ENCODE data around the gene RIPK3. TPM values are rescaled to one million over a fixed set of nuclear protein-coding genes. Genes with fewer than 3 reads are reported as not detected.

RIPK3 gene
- total RNA-seq, 1 experiment from 2014 or later, result not detected

Other genes with a start within 250 kb of the RIPK3 start
- gene PCK2, start 245.7 kb downstream of the RIPK3 start, total RNA-seq (2014; rRNA removed; shearing (Covaris generic)), result 14.3 and 16.0 TPM in 2 replicates
- 53.4 and 78.4 TPM in 2 replicates for gene DCAF11, start 225.2 kb downstream of the RIPK3 start, total RNA-seq (2014; rRNA removed; shearing (Covaris generic))
- 1.0 and 1.6 TPM in 2 replicates for gene NRL, start 225.0 kb downstream of the RIPK3 start, total RNA-seq (2014; rRNA removed; shearing (Covaris generic))
- gene FITM1, start 209.3 kb downstream of the RIPK3 start, total RNA-seq (2014; rRNA removed; shearing (Covaris generic)), result not detected in 2 replicates
- 584 and 638 TPM in 2 replicates for gene PSME1, start 203.8 kb downstream of the RIPK3 start, total RNA-seq (2014; rRNA removed; shearing (Covaris generic))
- 26.7 and 38.1 TPM in 2 replicates for gene EMC9, start 198.4 kb downstream of the RIPK3 start, total RNA-seq (2014; rRNA removed; shearing (Covaris generic))
- 346 and 383 TPM in 2 replicates for gene PSME2, start 193.4 kb downstream of the RIPK3 start, total RNA-seq (2014; rRNA removed; shearing (Covaris generic))
- 44.3 and 107 TPM in 2 replicates for gene RNF31, start 192.5 kb downstream of the RIPK3 start, total RNA-seq (2014; rRNA removed; shearing (Covaris generic))
- gene IRF9, start 178.7 kb downstream of the RIPK3 start, total RNA-seq (2014; rRNA removed; shearing (Covaris generic)), result 75.0 and 84.3 TPM in 2 replicates
- gene REC8, start 167.9 kb downstream of the RIPK3 start, total RNA-seq (2014; rRNA removed; shearing (Covaris generic)), result 0.14 and 0.54 TPM in 2 replicates
- gene IPO4, start 151.2 kb downstream of the RIPK3 start, total RNA-seq (2014; rRNA removed; shearing (Covaris generic)), result 42.7 and 49.3 TPM in 2 replicates
- gene TM9SF1, start 144.6 kb downstream of the RIPK3 start, total RNA-seq (2014; rRNA removed; shearing (Covaris generic)), result 96.0 and 96.4 TPM in 2 replicates
- not detected in 2 replicates for gene TSSK4, start 134.3 kb downstream of the RIPK3 start, total RNA-seq (2014; rRNA removed; shearing (Covaris generic))
- 61.1 and 66.9 TPM in 2 replicates for gene CHMP4A, start 126.5 kb downstream of the RIPK3 start, total RNA-seq (2014; rRNA removed; shearing (Covaris generic))
- 35.6 and 36.7 TPM in 2 replicates for gene MDP1, start 123.9 kb downstream of the RIPK3 start, total RNA-seq (2014; rRNA removed; shearing (Covaris generic))
- gene NEDD8, start 107.6 kb downstream of the RIPK3 start, total RNA-seq (2014; rRNA removed; shearing (Covaris generic)), result 314 and 338 TPM in 2 replicates
- gene GMPR2, start 107.1 kb downstream of the RIPK3 start, total RNA-seq (2014; rRNA removed; shearing (Covaris generic)), result 78.4 and 98.2 TPM in 2 replicates
- 52.2 and 52.3 TPM in 2 replicates for gene TINF2, start 97.4 kb downstream of the RIPK3 start, total RNA-seq (2014; rRNA removed; shearing (Covaris generic))
- 0.12 and 0.74 TPM in 2 replicates for gene TGM1, start 76.8 kb downstream of the RIPK3 start, total RNA-seq (2014; rRNA removed; shearing (Covaris generic))
- 15.1 and 18.9 TPM in 2 replicates for gene RABGGTA, start 68.4 kb downstream of the RIPK3 start, total RNA-seq (2014; rRNA removed; shearing (Covaris generic))
- 5.8 and 6.0 TPM in 2 replicates for gene DHRS1, start 40.2 kb downstream of the RIPK3 start, total RNA-seq (2014; rRNA removed; shearing (Covaris generic))
- 5.7 and 6.3 TPM in 2 replicates for gene NOP9, start 40.1 kb downstream of the RIPK3 start, total RNA-seq (2014; rRNA removed; shearing (Covaris generic))
- gene CIDEB, start 32.0 kb downstream of the RIPK3 start, total RNA-seq (2014; rRNA removed; shearing (Covaris generic)), result not detected in 2 replicates
- gene LTB4R2, start 29.9 kb downstream of the RIPK3 start, total RNA-seq (2014; rRNA removed; shearing (Covaris generic)), result 0.33 and 0.45 TPM in 2 replicates
- gene LTB4R, start 28.5 kb downstream of the RIPK3 start, total RNA-seq (2014; rRNA removed; shearing (Covaris generic)), result 0.39 and 0.41 TPM in 2 replicates
- gene ADCY4, start 4.9 kb downstream of the RIPK3 start, total RNA-seq (2014; rRNA removed; shearing (Covaris generic)), result not detected in 2 replicates
- gene NFATC4, start 28.2 kb upstream of the RIPK3 start, total RNA-seq (2014; rRNA removed; shearing (Covaris generic)), result 7.1 and 9.5 TPM in 2 replicates
- 0.14 and 0.21 TPM in 2 replicates for gene NYNRIN, start 59.0 kb upstream of the RIPK3 start, total RNA-seq (2014; rRNA removed; shearing (Covaris generic))
- gene CBLN3, start 89.7 kb upstream of the RIPK3 start, total RNA-seq (2014; rRNA removed; shearing (Covaris generic)), result 0.08 and 0.29 TPM in 2 replicates
- gene KHNYN, start 90.0 kb upstream of the RIPK3 start, total RNA-seq (2014; rRNA removed; shearing (Covaris generic)), result 12.8 and 15.0 TPM in 2 replicates
- 8.6 and 11.3 TPM in 2 replicates for gene SDR39U1, start 102.8 kb upstream of the RIPK3 start, total RNA-seq (2014; rRNA removed; shearing (Covaris generic))
- not detected in 2 replicates for gene CMA1, start 168.3 kb upstream of the RIPK3 start, total RNA-seq (2014; rRNA removed; shearing (Covaris generic))
- not detected in 2 replicates for gene CTSG, start 236.3 kb upstream of the RIPK3 start, total RNA-seq (2014; rRNA removed; shearing (Covaris generic))

Data from H4 (cell line).